MM.1S (cell line): ENCODE measurements around the gene MED25.

ENCODE experiments used
- DNase-seq: peaks from one replicate; pipeline ENCODE4 v3.0.0-alpha.2; 2015
- H2AFZ ChIP-seq: fragments of 300-600 bp; sonication (generic); 2 replicates; pipeline ENCODE4 v1.6.0; 2016; ENCODE audit warnings: antibody characterized with exemption, low read length
- H3F3A ChIP-seq: fragments of 300-600 bp; sonication (generic); 2 replicates; pipeline ENCODE4 v1.6.1; 2016; ENCODE audit warnings: mild to moderate bottlenecking, antibody characterized with exemption, low read length, moderate library complexity, mixed read lengths; ENCODE audit not compliant: insufficient read depth
- H3K27ac ChIP-seq: fragments of 300-600 bp; sonication (generic); 2 replicates; pipeline ENCODE4 v1.5.1; 2016; ENCODE audit warnings: mild to moderate bottlenecking, low read length
- H3K27me3 ChIP-seq: fragments of 300-600 bp; sonication (generic); replicated peaks from 2 replicates; pipeline ENCODE4 v1.6.0; 2016; ENCODE audit warnings: low read length; ENCODE audit not compliant: insufficient read depth
- H3K36me3 ChIP-seq: fragments of 300-600 bp; sonication (generic); replicated peaks from 2 replicates; pipeline ENCODE4 v1.6.1; 2016; ENCODE audit warnings: mild to moderate bottlenecking, low read length, mixed read lengths; ENCODE audit not compliant: insufficient read depth
- H3K4me1 ChIP-seq: fragments of 300-600 bp; sonication (generic); 2 replicates; pipeline ENCODE4 v1.6.1; 2016; ENCODE audit warnings: low read length, mixed read lengths
- H3K4me2 ChIP-seq: fragments of 300-600 bp; sonication (generic); 2 replicates; pipeline ENCODE4 v1.6.0; 2016; ENCODE audit warnings: low read depth, low read length
- H3K4me3 ChIP-seq: fragments of 300-600 bp; sonication (generic); 2 replicates; pipeline ENCODE4 v1.5.1; 2016; ENCODE audit warnings: low read length, mixed read lengths
- H3K79me2 ChIP-seq: fragments of 300-600 bp; sonication (generic); 2 replicates; pipeline ENCODE4 v1.6.1; 2016; ENCODE audit warnings: mixed run types, low read length, mixed read lengths
- H3K9ac ChIP-seq: fragments of 300-600 bp; sonication (generic); 2 replicates; pipeline ENCODE4 v1.6.1; 2016; ENCODE audit warnings: low read length, mixed read lengths
- H3K9me2 ChIP-seq: fragments of 300-600 bp; sonication (generic); replicated peaks from 2 replicates; pipeline ENCODE4 v1.6.1; 2016; ENCODE audit warnings: mild to moderate bottlenecking, low read length, mixed read lengths; ENCODE audit not compliant: insufficient read depth
- H3K9me3 ChIP-seq: fragments of 300-600 bp; sonication (generic); replicated peaks from 2 replicates; pipeline ENCODE4 v1.6.1; 2016; ENCODE audit warnings: mild to moderate bottlenecking, low read length, mixed read lengths; ENCODE audit not compliant: insufficient read depth
- H4K20me1 ChIP-seq: fragments of 300-600 bp; sonication (generic); 2 replicates; pipeline ENCODE4 v1.6.1; 2016; ENCODE audit warnings: mild to moderate bottlenecking, low read length, moderate library complexity, mixed read lengths; ENCODE audit not compliant: insufficient read depth
- EZH2 ChIP-seq: fragments of 300-600 bp; sonication (generic); optimal IDR thresholded peaks from 2 replicates; pipeline ENCODE3; 2017; ENCODE audit warnings: low read depth, mild to moderate bottlenecking, antibody characterized with exemption, low read length, mixed read lengths
- EZH2phosphoT487 ChIP-seq: fragments of 300-600 bp; sonication (generic); IDR thresholded peaks from 2 replicates; pipeline ENCODE4 v1.6.1; 2018; ENCODE audit warnings: antibody characterized with exemption, low read length
- TF ChIP-seq, protein P1 (sequence below): fragments of 300-600 bp; sonication (generic); IDR thresholded peaks from 2 replicates; pipeline ENCODE4 v1.5.1; 2016; ENCODE audit warnings: antibody characterized with exemption, low read length, mixed read lengths

The MED25 gene

DNA sequence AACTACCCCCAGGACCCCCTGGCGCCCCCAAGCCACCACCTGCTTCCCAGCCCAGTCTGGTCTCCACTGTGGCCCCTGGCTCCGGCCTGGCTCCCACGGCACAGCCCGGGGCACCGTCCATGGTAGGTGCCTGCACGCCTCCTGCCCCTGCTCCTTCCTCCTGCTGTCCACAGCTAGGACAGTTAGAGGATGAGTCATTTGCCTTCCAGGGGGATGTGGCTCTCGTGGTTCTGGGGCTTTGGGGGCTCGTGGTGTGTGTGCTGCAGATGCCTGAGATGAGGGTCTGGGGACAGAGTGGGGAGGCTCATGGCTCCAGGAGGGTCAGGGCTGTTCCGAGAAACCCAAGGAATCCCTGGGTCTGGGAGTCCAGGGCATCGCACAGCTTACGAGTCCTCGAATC lies 12.7 kb downstream of the MED25 start:
- H3K79me2 ChIP-seq, result peaks cover 14% of the 10 kb centered on the region
- H3F3A ChIP-seq, result no peaks in the 10 kb centered on the region
- no peak overlapping the region for H3K4me2 ChIP-seq
- TF ChIP-seq, protein P1, sequence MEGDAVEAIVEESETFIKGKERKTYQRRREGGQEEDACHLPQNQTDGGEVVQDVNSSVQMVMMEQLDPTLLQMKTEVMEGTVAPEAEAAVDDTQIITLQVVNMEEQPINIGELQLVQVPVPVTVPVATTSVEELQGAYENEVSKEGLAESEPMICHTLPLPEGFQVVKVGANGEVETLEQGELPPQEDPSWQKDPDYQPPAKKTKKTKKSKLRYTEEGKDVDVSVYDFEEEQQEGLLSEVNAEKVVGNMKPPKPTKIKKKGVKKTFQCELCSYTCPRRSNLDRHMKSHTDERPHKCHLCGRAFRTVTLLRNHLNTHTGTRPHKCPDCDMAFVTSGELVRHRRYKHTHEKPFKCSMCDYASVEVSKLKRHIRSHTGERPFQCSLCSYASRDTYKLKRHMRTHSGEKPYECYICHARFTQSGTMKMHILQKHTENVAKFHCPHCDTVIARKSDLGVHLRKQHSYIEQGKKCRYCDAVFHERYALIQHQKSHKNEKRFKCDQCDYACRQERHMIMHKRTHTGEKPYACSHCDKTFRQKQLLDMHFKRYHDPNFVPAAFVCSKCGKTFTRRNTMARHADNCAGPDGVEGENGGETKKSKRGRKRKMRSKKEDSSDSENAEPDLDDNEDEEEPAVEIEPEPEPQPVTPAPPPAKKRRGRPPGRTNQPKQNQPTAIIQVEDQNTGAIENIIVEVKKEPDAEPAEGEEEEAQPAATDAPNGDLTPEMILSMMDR, result no peak
- TF ChIP-seq EZH2, result no peak
- no peak for TF ChIP-seq EZH2phosphoT487
- no peak overlapping the region for H3K9ac ChIP-seq
- H3K4me1 ChIP-seq, result no peaks in the 10 kb centered on the region
- no peaks in the 10 kb centered on the region; the same call in 1 of the 2 replicates for H3K36me3 ChIP-seq
- H3K9me3 ChIP-seq, result no peaks in the 10 kb centered on the region
- H3K9me2 ChIP-seq, result no peaks in the 10 kb centered on the region
- no peak overlapping the region for H2AFZ ChIP-seq
- DNase-seq, result no peak
- H3K27ac ChIP-seq, result no peak overlapping the region
- H3K4me3 ChIP-seq, result no peak overlapping the region
- no peaks in the 10 kb centered on the region for H4K20me1 ChIP-seq
- no peaks in the 10 kb centered on the region for H3K27me3 ChIP-seq

DNA sequence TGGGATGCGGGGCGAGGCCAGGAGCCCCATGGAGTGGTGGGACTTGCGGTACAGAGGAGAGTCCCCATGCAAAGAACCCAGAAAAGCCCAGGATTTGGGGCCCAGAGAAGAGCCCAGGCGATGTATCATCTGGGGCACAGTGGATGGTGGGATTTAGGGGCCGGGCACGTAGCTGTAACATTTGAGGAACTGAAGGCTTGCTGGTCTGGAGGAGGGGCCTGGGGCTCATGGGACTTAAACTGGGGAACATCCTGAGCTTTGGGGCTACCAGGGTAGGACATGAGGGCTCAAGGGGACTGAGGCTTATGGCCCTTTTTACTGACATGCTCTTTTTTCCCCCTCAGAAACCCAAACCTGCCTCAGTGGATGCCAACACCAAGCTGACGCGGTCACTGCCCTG lies 13.5 kb downstream of the MED25 start:
- TF ChIP-seq EZH2, result no peak
- TF ChIP-seq, protein P1, result no peak
- no peak for TF ChIP-seq EZH2phosphoT487
- Histone ChIP-seq H3K9ac (no peak overlapping the region), H3K9me3 (no peaks in the 10 kb centered on the region), H2AFZ (no peak overlapping the region), H3K36me3 (no peaks in the 10 kb centered on the region), H3F3A (no peaks in the 10 kb centered on the region), H3K4me3 (no peak overlapping the region), H3K4me1 (no peaks in the 10 kb centered on the region), H4K20me1 (no peaks in the 10 kb centered on the region), H3K27ac (no peak overlapping the region), H3K27me3 (no peaks in the 10 kb centered on the region), H3K4me2 (no peak overlapping the region), H3K9me2 (no peaks in the 10 kb centered on the region), H3K79me2 (peaks cover 8% of the 10 kb centered on the region)
- DNase-seq, result no peak

DNA sequence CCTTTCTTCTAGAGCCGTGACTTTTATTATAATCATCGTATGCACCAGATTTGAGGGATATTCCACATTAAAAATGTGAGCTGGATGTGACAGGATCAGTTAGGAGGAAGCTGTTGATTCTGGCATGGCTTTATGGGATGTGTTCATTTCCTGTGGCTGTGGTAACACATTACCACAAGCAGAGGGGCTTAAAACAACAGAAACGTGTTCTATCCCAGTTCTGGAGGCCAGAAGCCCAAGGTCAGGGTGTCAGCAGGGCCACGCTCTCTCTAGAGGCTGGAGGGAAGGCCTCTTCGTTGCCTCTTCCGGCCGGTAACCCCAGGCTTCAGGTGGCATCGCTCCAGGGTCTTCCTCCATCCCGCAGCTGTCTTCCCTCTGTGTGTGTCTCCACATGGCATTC lies 14.5 kb downstream of the MED25 start:
- DNase-seq, result no peak
- H4K20me1 ChIP-seq, result no peaks in the 10 kb centered on the region
- TF ChIP-seq EZH2phosphoT487 (no peak), EZH2 (no peak)
- TF ChIP-seq, protein P1, result no peak
- H2AFZ ChIP-seq, result no peak overlapping the region
- no peaks in the 10 kb centered on the region for H3F3A ChIP-seq
- no peaks in the 10 kb centered on the region for H3K4me1 ChIP-seq
- H3K9me2 ChIP-seq, result no peaks in the 10 kb centered on the region
- no peaks in the 10 kb centered on the region for H3K9me3 ChIP-seq
- no peak overlapping the region for H3K4me3 ChIP-seq
- H3K4me2 ChIP-seq, result no peak overlapping the region
- H3K79me2 ChIP-seq, result peaks cover under 1% of the 10 kb centered on the region; the same call in 1 of the 2 replicates
- no peaks in the 10 kb centered on the region for H3K36me3 ChIP-seq
- H3K27ac ChIP-seq, result no peak overlapping the region
- H3K27me3 ChIP-seq, result no peaks in the 10 kb centered on the region
- no peak overlapping the region for H3K9ac ChIP-seq
